B cell (primary cell): Measurements from ENCODE around the gene CYP27B1. TPM values are rescaled to one million over a fixed set of nuclear protein-coding genes. Genes with fewer than 3 reads are reported as not detected.

ENCODE experiments used
- ATAC-seq: fragments of 200-7000 bp; cut with Tn5 transposase; one replicate; pipeline ENCODE4 v1.10.0; 2021; ENCODE audit warnings: low read depth, mild to moderate bottlenecking, moderate number of reproducible peaks, moderate library complexity
- CTCF ChIA-PET: fragments of 350-600 bp; sonication (Branson Sonifier 250); formaldehyde crosslinking; loops from one replicate; lab custom pipeline; 2021; ENCODE audit warnings: antibody characterized with exemption, inconsistent platforms; lab: Charles Lee
- POLR2A ChIA-PET: fragments of 350-600 bp; sonication (Branson Sonifier 250); formaldehyde crosslinking; loops from one replicate; lab custom pipeline; 2021; ENCODE audit warnings: antibody characterized with exemption; lab: Charles Lee
- DNase-seq: peaks from one replicate; pipeline ENCODE4 v3.0.0; 2013
- H2AFZ ChIP-seq: 2 replicates; pipeline ENCODE4 v1.6.1; 2012; ENCODE audit warnings: mild to moderate bottlenecking, low read depth, low read length; ENCODE audit not compliant: insufficient read depth, poor library complexity, severe bottlenecking
- H3K27ac ChIP-seq, 2 donors: 1 replicate in 1 of 2; 2 replicates in 1 of 2; pipeline ENCODE4 v1.5.1; 2012 to 2013; ENCODE audit warnings: low read length in 2 of 2, mild to moderate bottlenecking in 2 of 2, moderate library complexity in 1 of 2
- H3K27me3 ChIP-seq, 4 experiments: fragments of 200-600 bp in 1 of 4; sonication (generic) in 1 of 4; replicated peaks in 1 of 4; 1 replicate in 2 of 4; 2 replicates in 2 of 4; pipeline versions ENCODE4 v1.6.1 to v1.7.0; 2013 to 2016; ENCODE audit warnings: low read length in 3 of 4, mild to moderate bottlenecking in 2 of 4, mixed read lengths in 1 of 4, moderate library complexity in 1 of 4; ENCODE audit not compliant: insufficient read depth in 4 of 4, control insufficient read depth in 3 of 4; ENCODE audit errors: control extremely low read depth in 1 of 4
- H3K36me3 ChIP-seq, 2 experiments: replicated peaks in 1 of 2; 1 replicate in 1 of 2; 2 replicates in 1 of 2; pipeline versions ENCODE4 v1.6.1 to v1.7.1; 2013; ENCODE audit warnings: low read length in 1 of 2; ENCODE audit not compliant: insufficient read depth in 2 of 2, control insufficient read depth in 1 of 2; ENCODE audit errors: control extremely low read depth in 1 of 2, extremely low read depth in 1 of 2
- H3K4me1 ChIP-seq, 2 donors: fragments of 200-600 bp in 1 of 2; sonication (generic) in 1 of 2; 1 replicate in 1 of 2; 2 replicates in 1 of 2; pipeline versions ENCODE4 v1.5.1 to v1.6.1; 2013 to 2017; ENCODE audit warnings: low read length in 2 of 2; ENCODE audit not compliant: control insufficient read depth in 2 of 2, insufficient read depth in 2 of 2
- H3K4me2 ChIP-seq: replicated peaks from 2 replicates; pipeline ENCODE3; 2012; ENCODE audit warnings: mild to moderate bottlenecking, low read depth, low read length; ENCODE audit not compliant: poor library complexity, severe bottlenecking
- H3K4me3 ChIP-seq, 5 experiments: fragments of 200-600 bp in 1 of 5; sonication (generic) in 1 of 5; 1 replicate in 3 of 5; 2 replicates in 2 of 5; pipeline versions ENCODE4 v1.5.1 to v1.7.0; 2011 to 2016; ENCODE audit warnings: low read length in 4 of 5, mild to moderate bottlenecking in 4 of 5, low read depth in 2 of 5, control low read depth in 1 of 5, moderate library complexity in 1 of 5; ENCODE audit not compliant: insufficient read depth in 1 of 5; ENCODE audit errors: control extremely low read depth in 1 of 5, extremely low read depth in 1 of 5
- H3K79me2 ChIP-seq: fragments of 200-600 bp; sonication (generic); one replicate; pipeline ENCODE4 v1.6.0; 2016; ENCODE audit warnings: low read length; ENCODE audit not compliant: control insufficient read depth, insufficient read depth
- H3K9ac ChIP-seq: fragments of 200-600 bp; sonication (generic); 2 replicates; pipeline ENCODE4 v1.6.1; 2017; ENCODE audit warnings: mild to moderate bottlenecking, low read length, moderate library complexity
- H3K9me3 ChIP-seq, 3 donors: one replicate each; pipeline versions ENCODE4 v1.6.1 to v1.7.1; 2013; ENCODE audit warnings: low read length in 2 of 3; ENCODE audit not compliant: control insufficient read depth in 2 of 3, insufficient read depth in 1 of 3; ENCODE audit errors: control extremely low read depth in 1 of 3
- H4K20me1 ChIP-seq: 2 replicates; pipeline ENCODE4 v1.6.0; 2012; ENCODE audit warnings: mild to moderate bottlenecking, low read length; ENCODE audit not compliant: insufficient read depth, control insufficient read depth, poor library complexity, severe bottlenecking
- H3K27ac Mint-ChIP-seq: one replicate; pipeline ENCODE4 v1.8.0; 2021; ENCODE audit warnings: mixed read lengths
- H3K27me3 Mint-ChIP-seq: one replicate; pipeline ENCODE4 v1.8.0; 2021; ENCODE audit warnings: mixed read lengths
- H3K4me1 Mint-ChIP-seq: one replicate; pipeline ENCODE4 v1.8.0; 2021; ENCODE audit warnings: mixed read lengths
- H3K4me3 Mint-ChIP-seq: one replicate; pipeline ENCODE4 v1.8.0; 2021; ENCODE audit warnings: mixed read lengths
- H3K9me3 Mint-ChIP-seq: one replicate; pipeline ENCODE4 v1.8.0; 2022; ENCODE audit warnings: mixed read lengths; ENCODE audit not compliant: insufficient read depth
- CTCF ChIP-seq: fragments of 200-600 bp; IDR thresholded peaks from one replicate; pipeline ENCODE4 v1.8.0; 2022; ENCODE audit warnings: antibody characterized with exemption, mild to moderate bottlenecking
- EZH2 ChIP-seq: IDR thresholded peaks from 2 replicates; pipeline ENCODE4 v1.6.1; 2012; ENCODE audit warnings: borderline replicate concordance, low read depth, mild to moderate bottlenecking, moderate library complexity, low read length; ENCODE audit not compliant: insufficient read depth, poor library complexity, severe bottlenecking
- WGBS: methylation state at CpG from one replicate; pipeline ENCODE4 v1.1.5; 2013; ENCODE audit warnings: missing lambda C conversion rate; ENCODE audit not compliant: insufficient coverage; 5-methylcytosine and 5-hydroxymethylcytosine counted together
- intact Hi-C: fragments of 100-400 bp; cut with micrococcal nuclease; formaldehyde crosslinking; loops from one replicate; pipeline ENCODE4 v1.10.0; 2022
- polyA plus RNA-seq: library from polyadenylated mRNA; depleted of rRNA; stranded (reverse); fragments of >200 nt; gene quantifications from 2 replicates; pipeline ENCODE4 v1.2.3, GENCODE V29; 2012
- total RNA-seq, 2 donors: library from RNA; stranded (reverse); fragments of 120-200 nt in 1 of 2; gene quantifications; 1 replicate in 1 of 2; 2 replicates in 1 of 2; pipeline versions ENCODE4 v1.2.3 to v1.2.4, GENCODE V29; 2013 to 2022

Gene CYP27B1
- total and polyA plus RNA-seq, 2 donors (not counting 1 experiment from before 2014, with no cell fraction given): 0.66 to 0.79 TPM

- H3K9ac ChIP-seq: no peak overlapping the region
- TF ChIP-seq CTCF: no peak
- no peak for TF ChIP-seq EZH2
- H3K4me3 ChIP-seq: no peak overlapping the region
- CTCF ChIA-PET: no interaction called here
- H3K79me2 ChIP-seq: peaks cover under 1% of the 10 kb centered on the region
- peaks cover 2 to 58% of the 10 kb centered on the region in 2 experiments for H3K36me3 ChIP-seq
- peaks cover 15 to 20% of the 10 kb centered on the region in 2 donors for H3K4me1 ChIP-seq
- intact Hi-C loops: no loop called here
- no peaks in the 10 kb centered on the region for H3K9me3 ChIP-seq
- H3K9me3 Mint-ChIP-seq: no peaks in the 10 kb centered on the region
- no peak overlapping the region for H3K4me2 ChIP-seq
- no peak overlapping the region for H2AFZ ChIP-seq
- POLR2A ChIA-PET: interaction anchor here (0.6 kb wide), 1 partner anchor 21 kb away, joined by 3 read pairs; no protein-coding TSS in a partner anchor
- peaks cover 27% of the 10 kb centered on the region for H4K20me1 ChIP-seq
- H3K27me3 Mint-ChIP-seq: no peaks in the 10 kb centered on the region
- no peak overlapping the region for H3K27ac Mint-ChIP-seq
- peaks cover 18% of the 10 kb centered on the region for H3K4me1 Mint-ChIP-seq
- DNase-seq: no peak
- H3K4me3 Mint-ChIP-seq: no peak overlapping the region
- H3K27me3 ChIP-seq: no peaks in the 10 kb centered on the region
- H3K27ac ChIP-seq: no peak overlapping the region
- 98% methylated on average over 8 of the region's 11 CpGs for WGBS
- no peak for ATAC-seq
Observed at GRCh38 chr12:57720606-57721595, 46.0 kb downstream of the CYP27B1 start.
